Ramos (cell line): ENCODE results near the gene PGP.

Source experiments
- in situ Hi-C: fragments of 300-500 bp; cut with MboI; formaldehyde crosslinking; loops from one replicate; pipeline ENCODE4 v1.14.3; 2022; ENCODE audit warnings: low sequenced_read_pairs; ENCODE audit not compliant: unreplicated experiment

PGP gene

GRCh38 chr16:2186505-2186904 is 28.1 kb downstream of the PGP start:
- in situ Hi-C loops: no loop called here

DNA sequence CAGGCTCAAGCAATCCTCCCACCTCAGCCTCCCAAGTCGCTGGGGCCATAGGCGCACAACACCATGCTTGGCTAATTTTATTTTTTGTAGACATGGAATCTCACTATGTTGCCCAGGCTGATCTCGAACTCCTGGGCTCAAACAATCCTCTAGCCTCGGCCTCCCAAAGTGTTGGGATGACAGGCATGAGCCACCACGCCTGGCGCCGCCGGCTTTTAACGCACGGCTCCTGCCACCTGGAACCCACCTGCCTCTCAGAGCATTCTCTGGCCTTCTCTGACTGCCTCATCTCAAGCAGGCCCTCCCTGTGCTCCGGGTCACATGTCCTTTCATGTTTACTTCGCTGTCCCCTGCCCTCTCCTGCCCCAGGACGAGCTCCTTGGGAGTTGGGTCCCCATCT is 28.6 kb downstream of the PGP start:
- in situ Hi-C loops: no loop called here

DNA sequence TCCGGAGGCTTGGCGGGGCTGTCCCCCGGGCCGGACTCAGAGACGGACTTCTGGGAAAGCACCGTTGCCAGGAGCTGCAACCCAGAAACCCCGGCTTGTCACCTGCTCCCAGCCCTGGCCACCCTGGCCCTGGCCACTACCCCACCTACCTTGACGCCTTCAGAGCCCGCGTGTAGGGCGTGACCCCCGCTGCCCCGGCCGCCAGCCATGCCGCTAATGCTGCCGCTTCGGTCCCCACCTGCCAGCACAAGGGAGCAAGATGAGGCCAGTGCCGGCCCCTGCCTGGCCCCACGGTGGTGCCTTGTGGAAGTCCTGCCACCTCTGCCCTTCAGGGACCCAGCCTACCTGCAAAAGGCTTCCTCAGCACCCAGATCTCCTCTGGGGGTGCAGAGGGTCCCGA is 29.7 kb downstream of the PGP start:
- in situ Hi-C loops: no loop called here

DNA sequence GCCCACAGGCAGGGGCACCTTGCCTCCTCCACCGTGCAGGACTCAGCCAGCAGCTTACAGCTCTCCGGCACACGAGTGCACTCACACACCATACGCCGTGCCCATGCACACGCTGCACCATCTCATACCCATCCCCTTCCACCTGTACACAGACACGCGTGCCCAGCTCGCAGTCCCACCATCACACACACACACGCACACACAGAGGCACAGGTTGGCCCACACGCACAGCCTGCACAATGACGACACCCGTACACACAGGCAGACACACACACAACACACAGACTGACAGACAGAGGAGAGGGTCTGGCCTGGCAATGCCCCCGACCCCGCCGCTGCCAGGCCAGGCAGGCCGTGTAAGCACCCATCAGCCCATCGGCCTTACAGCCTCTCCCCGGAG is 30.3 kb downstream of the PGP start:
- in situ Hi-C loops: no loop called here

DNA sequence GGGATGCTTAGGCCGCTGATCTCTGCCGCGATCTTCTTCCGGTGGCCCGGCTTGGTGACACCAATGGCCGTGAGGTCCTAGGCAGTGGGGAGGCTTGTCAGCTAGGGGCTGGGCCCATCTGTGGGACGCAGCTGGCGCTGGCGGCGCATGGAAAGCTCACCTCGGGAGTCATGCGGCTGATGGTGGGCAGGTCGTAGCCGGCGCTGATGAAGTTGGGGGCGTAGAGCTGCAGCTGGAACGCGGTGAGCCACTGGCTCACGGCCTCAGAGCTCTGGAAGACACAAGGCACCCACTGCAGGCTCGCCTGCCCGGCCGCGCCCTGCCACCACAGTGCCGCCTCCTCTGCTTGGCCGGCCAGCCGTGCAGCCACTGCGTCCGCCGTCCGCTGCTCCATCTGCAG is 31.0 kb downstream of the PGP start:
- in situ Hi-C loops: no loop called here

GRCh38 chr16:2181952-2182351 is 32.7 kb downstream of the PGP start:
- in situ Hi-C loops: no loop called here

GRCh38 chr16:2180962-2181923 is 33.4 kb downstream of the PGP start:
- in situ Hi-C loops: no loop called here

GRCh38 chr16:2180461-2180860 is 34.2 kb downstream of the PGP start:
- in situ Hi-C loops: no loop called here

DNA sequence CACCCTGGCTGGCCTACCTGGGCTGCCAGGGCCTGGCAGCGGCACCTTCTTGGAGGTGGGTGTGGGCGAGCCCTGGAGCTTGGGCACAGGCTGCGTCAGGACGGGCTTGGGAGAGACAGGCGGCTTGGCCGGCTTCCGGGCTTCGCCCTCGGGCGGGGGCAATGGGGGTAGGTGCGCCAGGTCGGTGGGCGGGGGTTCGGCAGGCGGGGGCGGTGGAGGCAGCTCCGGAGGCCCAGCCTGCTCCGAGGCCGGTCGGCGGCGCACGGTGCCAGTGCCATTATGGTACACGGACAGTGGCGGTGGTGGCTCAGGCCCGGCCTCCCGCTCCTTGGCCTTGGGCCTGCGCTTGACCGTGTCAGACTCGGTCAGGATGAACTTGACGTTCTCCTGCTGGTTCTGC is 35.1 kb downstream of the PGP start:
- in situ Hi-C loops: no loop called here

GRCh38 chr16:2179107-2179501 is 35.5 kb downstream of the PGP start:
- in situ Hi-C loops: no loop called here

DNA sequence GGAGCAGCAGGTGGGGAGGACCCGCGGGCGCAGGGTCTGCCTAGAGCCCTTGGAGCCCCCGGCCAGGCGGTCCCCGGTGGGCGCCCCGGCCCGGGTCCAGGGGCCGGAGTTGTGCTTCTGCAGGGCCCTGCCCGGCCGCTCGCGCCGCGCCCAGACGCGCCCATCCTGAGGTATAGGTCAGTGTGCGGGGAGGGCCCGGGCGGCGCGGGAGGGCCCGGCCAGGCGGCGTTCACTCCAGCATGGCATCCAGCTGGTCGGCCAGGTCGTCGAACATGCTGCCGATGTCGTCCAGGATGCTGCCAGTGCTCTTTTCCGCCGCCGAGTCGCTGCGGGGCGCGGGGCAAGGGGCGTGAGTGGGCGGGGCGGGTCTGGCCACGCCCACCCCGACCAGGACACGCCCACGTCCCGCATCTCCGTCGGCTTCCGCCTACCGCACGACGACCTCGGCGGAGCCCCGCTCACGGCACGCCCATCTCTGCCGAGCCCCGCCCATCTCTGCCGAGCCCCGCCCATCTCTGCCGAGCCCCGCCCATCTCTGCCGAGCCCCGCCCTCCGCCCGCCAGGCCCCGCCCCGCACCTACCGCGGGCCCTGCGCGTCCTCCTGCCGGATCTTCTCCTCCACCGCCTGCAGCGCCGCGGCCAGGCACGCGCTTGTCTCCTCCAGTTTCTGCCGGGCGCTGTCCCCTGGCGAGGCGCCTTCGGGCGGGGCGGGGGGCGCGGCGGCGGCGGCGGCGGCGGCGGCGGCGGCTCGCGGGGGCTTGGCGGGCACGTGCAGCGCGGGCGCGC is 36.1 kb downstream of the PGP start:
- in situ Hi-C loops: no loop called here

DNA sequence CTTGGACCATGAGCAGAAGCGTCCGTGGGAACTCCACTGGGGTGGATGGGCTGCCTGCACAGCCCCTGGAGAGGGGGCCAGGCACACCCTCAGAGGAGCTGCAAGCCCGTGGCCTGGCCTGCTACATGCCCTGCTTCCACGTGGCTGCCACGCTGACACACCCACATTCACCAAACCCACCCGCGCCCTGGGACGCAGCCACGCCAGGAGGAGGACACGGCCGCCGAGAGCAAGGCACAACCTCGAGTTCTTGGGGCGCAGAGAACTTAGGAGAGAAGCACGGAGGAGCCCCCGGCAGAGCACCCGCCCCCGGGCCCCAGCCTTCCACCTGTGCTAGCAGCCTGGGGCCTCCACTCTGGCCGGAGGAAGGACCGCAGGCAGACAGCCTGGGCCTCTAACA is 37.1 kb downstream of the PGP start:
- in situ Hi-C loops: no loop called here

DNA sequence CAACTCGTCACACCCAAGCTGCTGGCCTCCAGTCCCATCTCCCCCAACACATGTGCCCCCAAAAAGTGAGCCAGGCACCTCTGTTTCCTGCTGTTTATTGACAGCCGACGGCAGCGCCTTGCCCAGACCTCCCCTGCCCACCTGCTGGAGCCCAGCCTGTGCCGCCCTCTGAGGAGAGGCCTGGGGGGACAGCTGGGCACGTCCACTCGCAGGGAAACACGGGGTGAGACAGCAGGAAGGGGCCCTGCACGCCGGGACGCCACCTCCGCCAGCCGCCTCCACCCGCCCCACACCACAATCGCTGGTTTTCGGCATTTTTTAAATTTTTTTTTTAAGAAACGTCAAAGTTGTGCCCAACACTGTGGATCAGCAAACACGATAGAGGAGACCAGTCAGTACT is 37.5 kb downstream of the PGP start:
- in situ Hi-C loops: no loop called here

DNA sequence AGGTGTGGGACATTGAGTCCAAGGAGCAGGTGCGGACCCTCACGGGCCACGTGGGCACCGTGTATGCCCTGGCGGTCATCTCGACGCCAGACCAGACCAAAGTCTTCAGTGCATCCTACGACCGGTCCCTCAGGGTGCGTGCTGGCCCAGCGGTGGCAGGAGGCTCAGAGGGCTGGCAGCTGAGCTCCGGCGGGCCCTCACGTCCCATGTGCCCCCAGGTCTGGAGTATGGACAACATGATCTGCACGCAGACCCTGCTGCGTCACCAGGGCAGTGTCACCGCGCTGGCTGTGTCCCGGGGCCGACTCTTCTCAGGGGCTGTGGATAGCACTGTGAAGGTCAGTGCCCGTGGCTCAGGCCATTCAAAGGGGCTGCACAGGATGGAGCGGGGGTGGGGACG is 38.6 kb downstream of the PGP start:
- in situ Hi-C loops: no loop called here

GRCh38 chr16:2175454-2175853 is 39.2 kb downstream of the PGP start:
- in situ Hi-C loops: no loop called here

- in situ Hi-C loops: no loop called here
Measured at GRCh38 chr16:2174396-2175131, 40.1 kb downstream of the PGP start.

DNA sequence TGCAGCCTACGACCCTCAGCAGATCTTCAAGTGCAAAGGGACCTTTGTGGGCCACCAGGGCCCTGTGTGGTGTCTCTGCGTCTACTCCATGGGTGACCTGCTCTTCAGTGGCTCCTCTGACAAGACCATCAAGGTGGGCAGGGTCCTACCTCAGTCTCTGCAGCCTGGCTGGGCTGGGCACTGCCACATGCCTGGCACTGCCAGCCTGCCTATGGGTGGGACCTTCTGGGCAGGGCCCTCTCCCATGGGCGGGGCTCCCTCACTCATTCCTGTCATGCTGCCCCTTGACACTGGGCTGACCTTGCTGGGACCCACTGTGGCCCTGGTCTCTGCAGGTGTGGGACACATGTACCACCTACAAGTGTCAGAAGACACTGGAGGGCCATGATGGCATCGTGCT is 40.7 kb downstream of the PGP start:
- in situ Hi-C loops: no loop called here

GRCh38 chr16:2173366-2173765 is 41.3 kb downstream of the PGP start:
- in situ Hi-C loops: no loop called here

- in situ Hi-C loops: no loop called here
Measured at GRCh38 chr16:2172688-2173335, 41.8 kb downstream of the PGP start.

- in situ Hi-C loops: no loop called here
Measured at GRCh38 chr16:2171601-2172178, 43.0 kb downstream of the PGP start.
